ENCODE measurements around the gene GOLGA8J.
"Not testable (repeated sequence)": the region's sequence is repeated elsewhere in the genome, so short reads cannot be mapped to it uniquely, and the experiment has no call there.

GOLGA8J gene

DNA sequence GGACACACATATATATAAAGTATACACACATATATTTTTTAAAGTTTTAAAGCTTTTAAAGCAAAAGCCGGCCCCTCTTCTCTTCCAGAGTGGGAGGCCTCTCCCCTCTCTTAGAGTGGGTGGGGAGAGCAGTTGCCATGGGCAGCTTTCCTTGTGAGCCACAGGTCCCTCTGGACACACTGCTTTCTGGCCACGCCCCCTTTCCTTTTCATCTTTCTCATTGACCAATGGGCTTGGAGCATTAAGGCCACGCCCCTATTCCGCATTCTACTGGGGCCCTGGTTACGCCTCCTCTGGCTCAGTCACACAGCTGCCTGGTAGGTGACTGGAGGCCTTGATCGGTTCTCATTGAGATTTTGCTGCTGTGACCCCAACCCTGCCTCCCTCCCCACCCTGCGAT is at the start of gene GOLGA8J:
Gene GOLGA8J, plus strand, starts transcription at position 301 of the 400 bp plus-strand sequence. Its CDS starts 98 bp downstream, at position 399.
- CTCF ChIA-PET, H3K36me3 Mint-ChIP-seq, H3K4me1 Mint-ChIP-seq, H3K27me3 Mint-ChIP-seq, H3K4me3 Mint-ChIP-seq, H3K27ac Mint-ChIP-seq, DNase-seq, H3K9me3 Mint-ChIP-seq: not testable (repeated sequence)

- DNase-seq = no peak
- Mint-ChIP-seq H3K4me3 (no peak overlapping the region), H3K4me1 (no peaks in the 10 kb centered on the region), H3K36me3 (no peaks in the 10 kb centered on the region), H3K27ac (no peak overlapping the region), H3K27me3 (peaks cover 4% of the 10 kb centered on the region), H3K9me3 (no peaks in the 10 kb centered on the region)
- CTCF ChIA-PET = no interaction called here
These were observed 49.5 kb upstream of the GOLGA8J start for GRCh38 chr15:30033211-30033610.

GRCh38 chr15:30033763-30034162 is 49.0 kb upstream of the GOLGA8J start:
- DNase-seq = no peak
- CTCF ChIA-PET = no interaction called here
- Mint-ChIP-seq H3K27me3 (peaks cover 4% of the 10 kb centered on the region), H3K36me3 (no peaks in the 10 kb centered on the region), H3K4me1 (no peaks in the 10 kb centered on the region), H3K4me3 (no peak overlapping the region), H3K9me3 (no peaks in the 10 kb centered on the region), H3K27ac (no peak overlapping the region)

GRCh38 chr15:30036036-30036703 is 46.6 kb upstream of the GOLGA8J start:
- Mint-ChIP-seq H3K4me3 (no peak overlapping the region), H3K27me3 (peaks cover 8% of the 10 kb centered on the region), H3K9me3 (no peaks in the 10 kb centered on the region), H3K4me1 (no peaks in the 10 kb centered on the region), H3K27ac (no peak overlapping the region), H3K36me3 (no peaks in the 10 kb centered on the region)
- DNase-seq = no peak
- CTCF ChIA-PET = no interaction called here

DNA sequence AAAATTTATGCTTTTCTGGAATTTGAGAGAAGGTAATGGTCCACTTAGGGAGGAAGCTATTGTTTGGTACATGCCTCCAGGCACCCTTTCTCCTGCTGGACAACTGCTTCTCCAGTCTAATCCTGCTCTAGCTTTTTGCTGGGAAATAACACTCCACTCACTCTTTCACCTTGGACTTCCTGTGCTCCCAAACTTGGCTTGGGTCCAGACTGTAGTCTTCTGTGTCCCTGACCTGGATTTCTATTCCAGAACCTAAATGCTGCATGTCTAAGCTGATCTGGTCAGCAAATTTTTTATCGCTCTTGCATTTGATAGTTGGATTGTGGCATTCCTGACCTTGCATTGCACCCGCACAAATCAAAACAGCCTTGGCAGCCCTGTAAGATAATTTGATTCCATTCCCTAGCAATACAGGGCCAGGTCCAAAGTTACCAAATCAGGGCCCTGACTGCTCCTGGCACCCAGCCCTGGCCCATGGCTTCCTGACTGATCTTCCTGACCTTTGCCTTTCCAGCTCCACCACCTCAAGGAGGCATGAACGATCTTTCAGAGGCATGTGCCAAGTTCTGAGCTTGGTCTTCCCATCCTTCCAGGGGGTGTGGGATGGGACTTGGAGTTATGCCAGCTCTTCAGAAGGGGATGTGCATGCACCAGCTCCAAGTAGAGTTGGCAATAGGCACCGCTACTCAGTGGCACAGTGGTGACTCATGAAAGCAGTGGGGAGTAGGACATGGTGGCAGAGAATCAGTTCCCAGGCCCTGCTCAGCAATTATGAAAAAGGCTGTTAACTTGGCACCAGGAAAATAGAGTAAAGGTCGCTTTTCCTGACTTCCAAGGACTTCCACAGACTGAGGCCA is 43.9 kb upstream of the GOLGA8J start:
- H3K4me3 Mint-ChIP-seq = no peak overlapping the region
- peaks cover 4% of the 10 kb centered on the region for H3K27me3 Mint-ChIP-seq
- H3K4me1 Mint-ChIP-seq = no peaks in the 10 kb centered on the region
- no peaks in the 10 kb centered on the region for H3K36me3 Mint-ChIP-seq
- no peak overlapping the region for H3K27ac Mint-ChIP-seq
- CTCF ChIA-PET = no interaction called here
- DNase-seq = no peak
- no peaks in the 10 kb centered on the region for H3K9me3 Mint-ChIP-seq

- H3K27ac Mint-ChIP-seq = no peak overlapping the region
- DNase-seq = no peak
- H3K9me3 Mint-ChIP-seq = no peaks in the 10 kb centered on the region
- no peak overlapping the region for H3K4me3 Mint-ChIP-seq
- CTCF ChIA-PET = no interaction called here
- no peaks in the 10 kb centered on the region for H3K4me1 Mint-ChIP-seq
- H3K27me3 Mint-ChIP-seq = peaks cover 18% of the 10 kb centered on the region
- no peaks in the 10 kb centered on the region for H3K36me3 Mint-ChIP-seq
These were observed 40.9 kb upstream of the GOLGA8J start for GRCh38 chr15:30041868-30042267.

GRCh38 chr15:30042556-30042955 is 40.2 kb upstream of the GOLGA8J start:
- peaks cover 18% of the 10 kb centered on the region for H3K27me3 Mint-ChIP-seq
- no peaks in the 10 kb centered on the region for H3K36me3 Mint-ChIP-seq
- no peak overlapping the region for H3K4me3 Mint-ChIP-seq
- no peak overlapping the region for H3K27ac Mint-ChIP-seq
- H3K9me3 Mint-ChIP-seq = no peaks in the 10 kb centered on the region
- DNase-seq = no peak
- no peaks in the 10 kb centered on the region for H3K4me1 Mint-ChIP-seq
- CTCF ChIA-PET = no interaction called here

DNA sequence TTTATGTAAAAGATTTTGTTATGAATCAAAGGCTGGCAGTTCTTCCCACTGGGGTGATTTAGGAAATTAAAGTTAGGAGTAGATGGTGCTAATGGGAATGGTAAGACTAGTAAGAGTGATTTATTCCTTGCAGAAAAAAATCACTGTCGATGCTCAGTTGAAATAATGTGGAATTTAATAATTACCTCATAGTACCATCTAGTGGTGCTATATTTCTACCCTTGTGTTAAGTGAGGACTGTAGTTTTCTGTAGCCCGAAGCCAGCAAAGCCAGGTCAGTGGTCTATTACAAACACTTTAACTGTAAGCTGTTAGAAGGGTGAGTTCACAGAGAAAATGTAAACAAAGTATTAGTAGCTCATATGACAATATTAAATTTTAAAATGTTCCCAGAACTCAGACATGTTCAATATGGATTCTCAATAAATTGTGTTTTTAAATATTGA is 39.5 kb upstream of the GOLGA8J start:
- peaks cover 18% of the 10 kb centered on the region for H3K27me3 Mint-ChIP-seq
- H3K4me1 Mint-ChIP-seq = no peaks in the 10 kb centered on the region
- no peak overlapping the region for H3K27ac Mint-ChIP-seq
- H3K4me3 Mint-ChIP-seq = no peak overlapping the region
- no peaks in the 10 kb centered on the region for H3K9me3 Mint-ChIP-seq
- no peak for DNase-seq
- H3K36me3 Mint-ChIP-seq = no peaks in the 10 kb centered on the region
- CTCF ChIA-PET = no interaction called here

- no peak for DNase-seq
- Mint-ChIP-seq H3K27me3 (peaks cover 13% of the 10 kb centered on the region), H3K9me3 (no peaks in the 10 kb centered on the region), H3K36me3 (no peaks in the 10 kb centered on the region), H3K4me1 (no peaks in the 10 kb centered on the region), H3K27ac (no peak overlapping the region), H3K4me3 (no peak overlapping the region)
- CTCF ChIA-PET = no interaction called here
These were observed 38.4 kb upstream of the GOLGA8J start for GRCh38 chr15:30044377-30044776.

GRCh38 chr15:30044826-30045225 is 37.9 kb upstream of the GOLGA8J start:
- DNase-seq, H3K9me3 Mint-ChIP-seq, H3K36me3 Mint-ChIP-seq, H3K4me3 Mint-ChIP-seq, CTCF ChIA-PET, H3K4me1 Mint-ChIP-seq, H3K27ac Mint-ChIP-seq: not testable (repeated sequence)
- H3K27me3 Mint-ChIP-seq = peaks cover 13% of the 10 kb centered on the region

DNA sequence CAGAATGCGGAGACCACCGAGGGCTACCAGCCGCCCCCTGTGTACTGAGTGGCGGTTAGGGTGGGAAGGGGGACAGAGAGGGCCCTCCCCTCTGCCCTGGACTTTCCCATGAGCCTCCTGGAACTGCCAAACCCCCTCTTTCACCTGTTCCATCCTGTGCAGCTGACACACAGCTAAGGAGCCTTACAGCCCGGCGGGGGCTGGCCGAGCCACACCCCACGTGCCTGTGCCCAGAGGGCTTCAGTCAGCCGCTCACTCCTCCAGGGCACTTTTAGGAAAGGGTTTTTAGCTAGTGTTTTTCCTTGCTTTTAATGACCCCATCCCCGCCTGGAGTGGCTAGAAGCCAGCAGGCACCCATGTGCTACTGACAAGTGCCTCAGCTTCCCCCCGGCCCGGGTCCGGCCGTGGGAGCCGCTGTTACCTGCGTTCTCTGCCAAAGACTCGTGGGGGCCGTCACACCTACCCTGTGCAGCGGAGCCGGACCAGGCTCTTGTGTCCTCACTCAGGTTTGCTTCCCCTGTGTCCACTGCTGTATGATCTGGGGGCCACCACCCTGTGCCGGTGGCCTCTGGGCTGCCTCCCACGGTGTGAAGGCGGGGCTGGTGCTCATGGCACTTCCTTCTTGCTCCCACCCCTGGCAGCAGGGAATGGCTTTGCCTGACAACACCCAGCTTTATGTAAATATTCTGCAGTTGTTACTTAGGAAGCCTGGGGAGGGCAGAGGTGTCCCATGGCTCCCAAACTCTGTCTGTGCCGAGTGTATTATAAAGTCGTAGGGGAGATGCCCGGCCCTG is 37.3 kb upstream of the GOLGA8J start:
- H3K36me3 Mint-ChIP-seq, CTCF ChIA-PET, H3K4me1 Mint-ChIP-seq, H3K9me3 Mint-ChIP-seq, H3K4me3 Mint-ChIP-seq, DNase-seq, H3K27ac Mint-ChIP-seq: not testable (repeated sequence)
- H3K27me3 Mint-ChIP-seq = peaks cover 13% of the 10 kb centered on the region

DNA sequence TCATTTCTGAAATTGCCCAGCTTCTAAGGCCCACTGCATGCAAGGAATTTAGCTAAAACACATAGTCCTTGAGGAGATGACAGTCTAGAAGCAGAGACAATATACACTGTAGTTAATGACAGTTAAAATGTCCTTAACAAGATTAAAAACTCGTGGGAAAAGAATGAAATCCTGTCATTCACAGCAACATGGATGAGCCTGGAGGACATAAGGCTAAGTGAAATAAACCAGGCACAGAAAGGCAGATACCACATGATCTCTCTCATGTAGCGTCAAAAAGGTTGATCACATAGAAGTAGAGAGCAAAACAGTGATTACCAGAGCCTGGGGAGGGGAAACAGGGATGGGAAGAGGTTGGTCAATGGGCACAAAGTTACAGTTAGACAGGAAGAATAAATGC is 36.3 kb upstream of the GOLGA8J start:
- no peak overlapping the region for H3K27ac Mint-ChIP-seq
- no peaks in the 10 kb centered on the region for H3K36me3 Mint-ChIP-seq
- no peaks in the 10 kb centered on the region for H3K4me1 Mint-ChIP-seq
- H3K9me3 Mint-ChIP-seq = no peaks in the 10 kb centered on the region
- H3K4me3 Mint-ChIP-seq = no peak overlapping the region
- DNase-seq = no peak
- CTCF ChIA-PET = no interaction called here
- H3K27me3 Mint-ChIP-seq = peaks cover 13% of the 10 kb centered on the region

- Mint-ChIP-seq H3K27ac (no peak overlapping the region), H3K27me3 (peaks cover 19% of the 10 kb centered on the region), H3K9me3 (no peaks in the 10 kb centered on the region), H3K4me1 (no peaks in the 10 kb centered on the region), H3K36me3 (no peaks in the 10 kb centered on the region), H3K4me3 (no peak overlapping the region)
- no peak for DNase-seq
- CTCF ChIA-PET = no interaction called here
These were observed 27.2 kb upstream of the GOLGA8J start for GRCh38 chr15:30055604-30056003.

DNA sequence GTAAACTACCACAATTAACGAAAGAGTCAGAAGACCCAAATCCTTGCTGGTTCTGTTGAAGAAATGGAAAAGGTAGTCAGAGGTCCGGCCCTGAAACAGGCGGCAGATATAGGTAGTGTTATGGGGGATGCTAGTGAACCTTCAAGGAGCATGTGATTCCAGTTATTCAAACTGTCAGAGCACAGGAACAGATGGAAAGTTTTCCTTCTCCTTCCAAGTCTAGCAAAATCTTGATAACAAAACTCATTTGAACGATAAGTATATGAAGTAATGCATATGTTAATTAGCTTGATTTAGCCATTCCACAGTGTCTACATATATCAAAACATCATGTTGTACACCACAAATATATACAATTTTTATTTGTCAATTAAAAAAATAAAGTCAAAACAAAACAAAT is 26.6 kb upstream of the GOLGA8J start:
- Mint-ChIP-seq H3K36me3 (no peaks in the 10 kb centered on the region), H3K4me3 (no peak overlapping the region), H3K4me1 (no peaks in the 10 kb centered on the region), H3K27ac (no peak overlapping the region), H3K9me3 (no peaks in the 10 kb centered on the region), H3K27me3 (peaks cover 19% of the 10 kb centered on the region)
- DNase-seq = no peak
- CTCF ChIA-PET = no interaction called here

All from activated naive CD4-positive, alpha-beta T cell treated with anti-CD3 and anti-CD28 coated beads, Interleukin-2, amount 10 ng/mL, durations not matched to agents 7 days and 5 days (primary cell).